Tibial artery (tissue), 4 donors: ENCODE results near the gene CHEK1.
"Not testable (repeated sequence)": the region's sequence is repeated elsewhere in the genome, so short reads cannot be mapped to it uniquely, and the experiment has no call there.

Experiments used
- DNase-seq, 2 donors: peaks; one replicate each; pipeline ENCODE4 v3.0.0-alpha.2; 2019
- H3K27ac ChIP-seq, 2 donors: fragments of 200-600 bp; sonication (generic) in 1 of 2; 1 replicate in 1 of 2; 2 replicates in 1 of 2; pipeline ENCODE4 v1.5.1; 2018 to 2019; ENCODE audit warnings: mild to moderate bottlenecking in 1 of 2
- H3K27me3 ChIP-seq, 2 donors: fragments of 200-600 bp; sonication (generic) in 1 of 2; one replicate each; pipeline versions ENCODE4 v1.5.1 to v1.6.0; 2016 to 2019
- H3K36me3 ChIP-seq, 3 donors: fragments of 200-600 bp; sonication (generic) in 2 of 3; one replicate each; pipeline ENCODE4 v1.5.1; 2016 to 2019; ENCODE audit warnings: mild to moderate bottlenecking in 2 of 3
- H3K4me1 ChIP-seq, 4 donors: fragments of 200-600 bp; sonication (generic) in 2 of 4; 1 replicate in 3 of 4; 2 replicates in 1 of 4; pipeline ENCODE4 v1.5.1; 2016 to 2019
- H3K4me3 ChIP-seq, 2 donors: fragments of 200-600 bp; sonication (generic) in 1 of 2; 1 replicate in 1 of 2; 2 replicates in 1 of 2; pipeline ENCODE4 v1.5.1; 2018 to 2019; ENCODE audit warnings: mild to moderate bottlenecking in 2 of 2
- H3K9me3 ChIP-seq, 3 donors: fragments of 200-600 bp; sonication (generic) in 1 of 3; one replicate each; pipeline ENCODE4 v1.5.1; 2016 to 2019
- intact Hi-C: fragments of 100-400 bp; cut with DNase I; formaldehyde crosslinking; loops from one replicate; pipeline ENCODE4 v1.15.0; 2023; ENCODE audit warnings: low total_unique reads
- TF ChIP-seq, protein P1 (sequence below), 2 experiments: fragments of 200-600 bp in 1 of 2; fragments of 450-650 bp in 1 of 2; IDR thresholded peaks; one replicate each; pipeline ENCODE4 v1.5.1; 2017 to 2019; ENCODE audit warnings: antibody characterized with exemption in 2 of 2, mild to moderate bottlenecking in 1 of 2, moderate library complexity in 1 of 2

The CHEK1 gene

DNA sequence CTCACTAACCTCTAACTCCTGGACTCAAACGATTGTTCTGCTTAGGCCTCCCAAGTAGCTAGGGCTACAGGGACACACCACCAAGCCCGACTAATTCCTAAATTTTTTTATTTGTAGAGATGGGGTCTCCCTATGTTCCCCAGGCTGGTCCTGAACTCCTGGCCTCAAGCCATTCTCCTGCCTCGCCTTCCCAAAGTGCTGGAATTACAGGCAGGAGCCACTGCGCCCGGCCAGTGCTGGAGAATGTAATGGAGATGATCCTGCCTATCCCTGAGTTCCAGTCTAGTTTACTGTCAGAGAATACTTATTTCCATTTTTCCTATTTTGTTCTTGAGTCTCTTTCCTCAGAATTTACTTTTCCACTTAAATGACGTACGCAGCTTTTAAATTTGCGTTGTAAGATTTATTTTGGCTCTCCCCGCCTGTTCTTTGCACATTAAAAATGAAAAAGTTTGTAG lies at the start of gene CHEK1:
CHEK1 (plus strand) TSS at position 408 of the 458 bp plus-strand sequence. CDS start 1,606 bp downstream, outside the sequence.
- H3K27ac ChIP-seq: peak within 1 kb of the TSS; percentile 92
- H3K27me3 ChIP-seq: no peaks in the 10 kb centered on the region
- intact Hi-C loops: loop anchor here (10.0 kb wide), 1 partner anchor 860 kb away; the partner anchor contains the start of gene ESAM
- TF ChIP-seq, protein P1, sequence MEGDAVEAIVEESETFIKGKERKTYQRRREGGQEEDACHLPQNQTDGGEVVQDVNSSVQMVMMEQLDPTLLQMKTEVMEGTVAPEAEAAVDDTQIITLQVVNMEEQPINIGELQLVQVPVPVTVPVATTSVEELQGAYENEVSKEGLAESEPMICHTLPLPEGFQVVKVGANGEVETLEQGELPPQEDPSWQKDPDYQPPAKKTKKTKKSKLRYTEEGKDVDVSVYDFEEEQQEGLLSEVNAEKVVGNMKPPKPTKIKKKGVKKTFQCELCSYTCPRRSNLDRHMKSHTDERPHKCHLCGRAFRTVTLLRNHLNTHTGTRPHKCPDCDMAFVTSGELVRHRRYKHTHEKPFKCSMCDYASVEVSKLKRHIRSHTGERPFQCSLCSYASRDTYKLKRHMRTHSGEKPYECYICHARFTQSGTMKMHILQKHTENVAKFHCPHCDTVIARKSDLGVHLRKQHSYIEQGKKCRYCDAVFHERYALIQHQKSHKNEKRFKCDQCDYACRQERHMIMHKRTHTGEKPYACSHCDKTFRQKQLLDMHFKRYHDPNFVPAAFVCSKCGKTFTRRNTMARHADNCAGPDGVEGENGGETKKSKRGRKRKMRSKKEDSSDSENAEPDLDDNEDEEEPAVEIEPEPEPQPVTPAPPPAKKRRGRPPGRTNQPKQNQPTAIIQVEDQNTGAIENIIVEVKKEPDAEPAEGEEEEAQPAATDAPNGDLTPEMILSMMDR (IDR thresholded peaks at IDR 0.05): no peak
- DNase-seq: no peak
- peaks cover 0 to 49% (median 25%) of the 10 kb centered on the region in 4 donors for H3K4me1 ChIP-seq
- H3K9me3 ChIP-seq: no peaks in the 10 kb centered on the region
- H3K4me3 ChIP-seq: peak within 1 kb of the TSS; percentile 63 to 76
- peaks cover 10 to 21% (median 18%) of the 10 kb centered on the region in 3 donors for H3K36me3 ChIP-seq

DNA sequence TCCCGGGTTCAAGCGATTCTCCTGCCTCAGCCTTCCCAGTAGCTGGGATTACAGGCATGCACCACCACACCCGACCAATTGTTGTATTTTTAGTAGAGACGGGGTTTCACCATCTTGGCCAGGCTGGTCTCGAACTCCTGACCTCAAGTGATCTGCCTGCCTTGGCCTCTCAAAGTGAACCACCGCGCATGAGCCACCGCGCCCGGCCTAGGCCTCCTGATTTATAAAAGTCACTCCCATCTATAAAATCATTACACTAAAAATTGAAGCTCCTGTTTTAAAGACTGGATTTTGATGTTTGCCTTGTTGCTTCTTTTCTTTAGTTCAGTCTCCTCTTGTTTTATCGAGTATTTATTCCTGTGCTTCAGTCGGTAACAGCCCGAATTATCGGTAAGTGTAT lies 47.8 kb upstream of the CHEK1 start:
- H3K4me1 ChIP-seq, intact Hi-C loops, H3K27ac ChIP-seq, DNase-seq, H3K27me3 ChIP-seq, H3K9me3 ChIP-seq, H3K4me3 ChIP-seq: not testable (repeated sequence)
- H3K36me3 ChIP-seq: peaks cover 89 to 93% (median 90%) of the 10 kb centered on the region in 3 donors

DNA sequence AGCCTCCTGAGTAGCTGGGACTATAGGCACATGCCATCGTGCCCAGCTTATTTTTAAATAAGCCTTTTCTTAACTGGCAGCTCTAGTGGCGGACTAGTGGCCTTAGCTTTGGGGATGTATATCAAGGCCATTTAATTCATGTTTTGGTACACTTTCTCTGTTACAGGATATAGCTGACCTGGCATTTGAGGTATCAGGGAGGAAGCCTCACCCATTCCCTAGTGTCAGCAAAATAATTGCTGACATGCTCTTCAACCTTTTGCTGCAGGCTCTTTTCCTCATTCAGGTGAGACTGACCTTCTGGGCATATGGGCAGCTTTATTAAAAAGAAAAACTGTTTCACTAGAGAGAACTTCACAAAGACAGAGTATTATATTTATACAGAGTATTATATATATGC lies 46.2 kb upstream of the CHEK1 start:
- Histone ChIP-seq H3K9me3 (no peaks in the 10 kb centered on the region), H3K27ac (no peak overlapping the region), H3K27me3 (no peaks in the 10 kb centered on the region), H3K36me3 (peaks cover 97 to 100% (median 98%) of the 10 kb centered on the region in 3 donors), H3K4me3 (no peak overlapping the region), H3K4me1 (no peaks in the 10 kb centered on the region)
- intact Hi-C loops: no loop called here
- DNase-seq: no peak
- TF ChIP-seq, protein P1 (IDR thresholded peaks at IDR 0.05): no peak

DNA sequence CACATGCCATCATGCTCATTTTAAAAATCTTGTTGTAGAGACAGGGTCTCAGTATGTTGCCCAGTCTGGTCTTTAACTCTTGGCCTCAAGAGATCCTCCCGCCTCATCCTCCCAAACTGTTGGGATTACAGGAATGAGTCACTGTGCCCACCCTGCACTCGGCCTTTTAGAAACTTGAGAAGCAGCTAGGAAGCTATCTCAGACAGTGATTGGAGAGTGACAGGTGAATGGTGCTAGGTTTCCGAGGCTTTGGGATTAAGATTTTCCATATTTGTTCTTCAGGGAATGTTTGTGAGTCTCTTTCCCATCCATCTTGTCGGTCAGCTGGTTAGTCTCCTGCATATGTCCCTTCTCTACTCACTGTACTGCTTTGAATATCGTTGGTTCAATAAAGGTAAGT lies 45.2 kb upstream of the CHEK1 start:
- Histone ChIP-seq H3K4me1 (no peaks in the 10 kb centered on the region), H3K27me3 (no peaks in the 10 kb centered on the region), H3K36me3 (peaks cover 87 to 97% (median 90%) of the 10 kb centered on the region in 3 donors), H3K4me3 (no peak overlapping the region), H3K9me3 (no peaks in the 10 kb centered on the region), H3K27ac (no peak overlapping the region)
- no peak for DNase-seq
- intact Hi-C loops: no loop called here
- TF ChIP-seq, protein P1 (IDR thresholded peaks at IDR 0.05): no peak

DNA sequence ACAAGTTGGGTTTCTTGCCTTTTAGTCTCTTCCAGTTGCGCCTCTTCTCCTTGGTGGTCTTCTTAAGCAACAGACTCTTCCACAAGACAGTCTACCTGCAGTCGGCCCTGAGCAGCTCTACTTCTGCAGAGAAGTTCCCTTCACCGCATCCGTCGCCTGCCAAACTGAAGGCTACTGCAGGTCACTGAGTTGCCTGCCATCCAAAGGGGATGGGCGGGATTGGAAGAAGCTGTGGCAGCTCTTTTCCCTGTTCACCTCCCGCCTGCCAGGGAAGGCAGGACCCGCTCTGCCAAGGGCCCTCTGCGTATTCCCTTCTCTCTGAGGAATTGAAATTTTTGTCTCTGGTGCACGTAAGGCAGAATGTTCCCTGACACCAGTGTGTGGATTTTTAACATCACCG lies 41.5 kb upstream of the CHEK1 start:
- intact Hi-C loops: no loop called here
- Histone ChIP-seq H3K27ac (no peak overlapping the region), H3K4me1 (no peaks in the 10 kb centered on the region), H3K36me3 (peaks cover 50 to 66% (median 54%) of the 10 kb centered on the region in 3 donors), H3K9me3 (no peaks in the 10 kb centered on the region), H3K27me3 (no peaks in the 10 kb centered on the region), H3K4me3 (no peak overlapping the region)
- DNase-seq: no peak
- TF ChIP-seq, protein P1 (IDR thresholded peaks at IDR 0.05): no peak

DNA sequence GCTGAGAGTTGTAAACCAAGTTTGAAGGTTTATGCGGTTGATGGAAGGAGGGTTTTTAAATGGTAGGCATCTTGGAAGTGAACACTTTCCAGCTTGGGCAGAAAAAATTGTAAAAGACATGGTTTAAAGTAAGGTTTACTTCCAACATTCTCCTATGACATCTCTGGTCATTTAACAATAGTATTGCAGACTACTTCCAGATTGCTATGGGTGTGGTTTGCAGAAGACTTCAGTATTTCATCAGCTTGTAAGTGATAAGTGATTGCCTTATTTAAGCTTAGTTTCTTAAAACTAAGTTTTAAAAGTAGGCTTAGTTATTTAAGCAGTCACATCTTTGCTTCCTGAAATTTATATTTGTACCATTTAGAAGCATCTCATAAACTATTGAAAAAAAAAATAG lies 39.5 kb upstream of the CHEK1 start:
- DNase-seq: no peak
- Histone ChIP-seq H3K4me3 (no peak overlapping the region), H3K9me3 (no peaks in the 10 kb centered on the region), H3K27me3 (no peaks in the 10 kb centered on the region), H3K4me1 (no peaks in the 10 kb centered on the region), H3K36me3 (peaks cover 31 to 46% (median 34%) of the 10 kb centered on the region in 3 donors), H3K27ac (no peak overlapping the region)
- TF ChIP-seq, protein P1 (IDR thresholded peaks at IDR 0.05): no peak
- intact Hi-C loops: no loop called here
